GM23338 (cell line): ENCODE results near the gene NEURL3. TPM values are rescaled to one million over a fixed set of nuclear protein-coding genes. Genes with fewer than 3 reads are reported as not detected.

ENCODE experiments used
- ATAC-seq: fragments of 200-7000 bp; cut with Tn5 transposase; 3 replicates; pipeline ENCODE4 v1.9.1; 2020
- DNase-seq: peaks from one replicate; pipeline ENCODE4 v3.0.0-alpha.2; 2015; ENCODE audit warnings: low spot score
- H2AFZ ChIP-seq: fragments of 200-600 bp; sonication (generic); 2 replicates; pipeline ENCODE4 v1.8.0; 2016; ENCODE audit warnings: antibody characterized with exemption, mild to moderate bottlenecking, moderate library complexity
- H3F3A ChIP-seq: fragments of 200-600 bp; sonication (generic); replicated peaks from 2 replicates; pipeline ENCODE4 v1.8.0; 2017; ENCODE audit warnings: antibody characterized with exemption, mixed run types, low read depth
- H3K27ac ChIP-seq: fragments of 200-600 bp; sonication (generic); 2 replicates; pipeline ENCODE4 v1.6.1; 2016; ENCODE audit warnings: low read depth
- H3K27me3 ChIP-seq: fragments of 200-600 bp; sonication (generic); 2 replicates; pipeline ENCODE4 v1.8.0; 2016; ENCODE audit warnings: mild to moderate bottlenecking, mixed run types, moderate library complexity; ENCODE audit not compliant: insufficient read depth
- H3K36me3 ChIP-seq: fragments of 200-600 bp; sonication (generic); 2 replicates; pipeline ENCODE4 v1.8.0; 2016; ENCODE audit warnings: mild to moderate bottlenecking; ENCODE audit not compliant: insufficient read depth
- H3K4me1 ChIP-seq: fragments of 200-600 bp; sonication (generic); 2 replicates; pipeline ENCODE4 v1.8.0; 2016; ENCODE audit warnings: mild to moderate bottlenecking, moderate library complexity; ENCODE audit not compliant: insufficient read depth
- H3K4me2 ChIP-seq: fragments of 200-600 bp; sonication (generic); 2 replicates; pipeline ENCODE4 v1.7.1; 2017; ENCODE audit warnings: mixed run types
- H3K4me3 ChIP-seq: fragments of 200-600 bp; sonication (generic); 2 replicates; pipeline ENCODE4 v1.6.1; 2016; ENCODE audit warnings: mixed run types
- H3K79me2 ChIP-seq: fragments of 200-600 bp; sonication (generic); replicated peaks from 2 replicates; pipeline ENCODE4 v1.8.0; 2017; ENCODE audit warnings: mild to moderate bottlenecking; ENCODE audit not compliant: insufficient read depth
- H3K9me2 ChIP-seq: fragments of 200-600 bp; sonication (generic); 2 replicates; pipeline ENCODE4 v1.8.0; 2017; ENCODE audit not compliant: insufficient read depth
- H4K20me1 ChIP-seq: fragments of 200-600 bp; sonication (generic); replicated peaks from 2 replicates; pipeline ENCODE4 v1.8.0; 2017; ENCODE audit warnings: mild to moderate bottlenecking; ENCODE audit not compliant: insufficient read depth
- H3K27ac Mint-ChIP-seq: 2 replicates; pipeline ENCODE4 v1.8.0; 2020; ENCODE audit warnings: inconsistent platforms, mild to moderate bottlenecking, moderate library complexity, mixed read lengths
- H3K27me3 Mint-ChIP-seq: 3 replicates; pipeline ENCODE4 v1.8.0; 2022; ENCODE audit warnings: low read depth, mild to moderate bottlenecking, moderate library complexity, mixed read lengths, inconsistent platforms; ENCODE audit not compliant: insufficient read depth, poor library complexity
- H3K36me3 Mint-ChIP-seq: 3 replicates; pipeline ENCODE4 v1.8.0; 2021; ENCODE audit warnings: low read depth, mild to moderate bottlenecking, inconsistent platforms, moderate library complexity, mixed read lengths
- H3K4me1 Mint-ChIP-seq: 3 replicates; pipeline ENCODE4 v1.8.0; 2020; ENCODE audit warnings: mild to moderate bottlenecking, inconsistent platforms, mixed read lengths
- H3K4me3 Mint-ChIP-seq: 3 replicates; pipeline ENCODE4 v1.8.0; 2021; ENCODE audit warnings: moderate library complexity, mild to moderate bottlenecking, inconsistent platforms, mixed read lengths
- H3K9me3 Mint-ChIP-seq: 3 replicates; pipeline ENCODE4 v1.8.0; 2020; ENCODE audit warnings: moderate library complexity, mild to moderate bottlenecking, inconsistent platforms, mixed read lengths
- CREB1 ChIP-seq: fragments of 250-450 bp; sonication (Bioruptor Pico); IDR thresholded peaks from 2 replicates; pipeline ENCODE4 v1.5.0; 2020; ENCODE audit warnings: low read depth, mild to moderate bottlenecking, moderate library complexity
- CTCF ChIP-seq, 2 experiments: fragments of 200-600 bp in 1 of 2; sonication (generic) in 1 of 2; conservative IDR thresholded peaks; 2 replicates each; pipeline versions ENCODE4 v1.5.1 to v1.6.1; 2016 to 2017; ENCODE audit warnings: antibody characterized with exemption in 2 of 2, low read depth in 2 of 2, mild to moderate bottlenecking in 2 of 2, moderate library complexity in 1 of 2
- EZH2 ChIP-seq: fragments of 200-600 bp; sonication (generic); IDR thresholded peaks from one replicate; pipeline ENCODE4 v1.8.0; 2017; ENCODE audit warnings: antibody characterized with exemption, mild to moderate bottlenecking, low read depth; ENCODE audit not compliant: unreplicated experiment
- EZH2phosphoT487 ChIP-seq: fragments of 200-600 bp; sonication (generic); IDR thresholded peaks from one replicate; pipeline ENCODE4 v1.8.1; 2018; ENCODE audit warnings: antibody characterized with exemption; ENCODE audit not compliant: unreplicated experiment
- JUNB ChIP-seq: IDR thresholded peaks from one replicate; pipeline ENCODE4 v1.6.1; 2016; ENCODE audit warnings: antibody characterized with exemption; ENCODE audit not compliant: unreplicated experiment
- POLR2AphosphoS5 ChIP-seq: IDR thresholded peaks from 2 replicates; pipeline ENCODE4 v1.6.1; 2016; ENCODE audit warnings: antibody characterized with exemption, low read depth
- REST ChIP-seq: IDR thresholded peaks from one replicate; pipeline ENCODE4 v1.6.1; 2018; ENCODE audit warnings: antibody characterized with exemption; ENCODE audit not compliant: unreplicated experiment
- STAT1 ChIP-seq: IDR thresholded peaks from one replicate; pipeline ENCODE4 v1.6.1; 2016; ENCODE audit warnings: antibody characterized with exemption; ENCODE audit not compliant: unreplicated experiment
- ZNF114 ChIP-seq: fragments of 250-450 bp; sonication (Bioruptor Pico); IDR thresholded peaks from 2 replicates; pipeline ENCODE4 v1.5.0; 2020; ENCODE audit warnings: mild to moderate bottlenecking, moderate library complexity
- ZNF331 ChIP-seq: fragments of 250-450 bp; sonication (Bioruptor Pico); IDR thresholded peaks from 2 replicates; pipeline ENCODE4 v1.5.0; 2020; ENCODE audit warnings: low read depth, mild to moderate bottlenecking, moderate library complexity
- polyA plus RNA-seq: library from polyadenylated mRNA; unstranded; fragments of >200 nt; fragmentation: Nextera tagmentation; extraction: Ambion mirVana; gene quantifications from 2 replicates; pipeline ENCODE4 v1.2.1, GENCODE V29; 2016
- total RNA-seq: library from RNA; depleted of rRNA; stranded (reverse); fragments of >200 nt; shearing (Covaris generic); gene quantifications from 2 replicates; pipeline ENCODE4 v1.2.3, GENCODE V29; 2014

Gene NEURL3
- total and polyA plus RNA-seq, 2 experiments from 2014 or later, result 0.21 TPM; not detected in 1

GRCh38 chr2:96530474-96531357 is 25.6 kb upstream of the NEURL3 start (continued):
- TF ChIP-seq CTCF (conservative IDR thresholded peaks at IDR 0.05; ENCODE audit: low read depth in 2 of 2), result no peak
- TF ChIP-seq ZNF331 (CRISPR knock-in tag), result no peak
- no peak for TF ChIP-seq CREB1
- TF ChIP-seq POLR2AphosphoS5, result no peak
- TF ChIP-seq JUNB, result no peak
- no peak for TF ChIP-seq EZH2phosphoT487
- TF ChIP-seq EZH2, result no peak
- TF ChIP-seq REST, result no peak

GRCh38 chr2:96530144-96530430 is 24.9 kb upstream of the NEURL3 start:
- H3K27ac ChIP-seq, result no peak overlapping the region
- TF ChIP-seq STAT1 (no peak), CTCF (conservative IDR thresholded peaks at IDR 0.05; ENCODE audit: low read depth in 2 of 2) (no peak), ZNF114 (CRISPR knock-in tag) (no peak)
- peaks cover 32% of the 10 kb centered on the region for H3K27me3 ChIP-seq
- Mint-ChIP-seq H3K36me3 (no peaks in the 10 kb centered on the region), H3K4me3 (no peak overlapping the region), H3K27ac (no peak overlapping the region), H3K9me3 (no peaks in the 10 kb centered on the region), H3K4me1 (peaks cover 33% of the 10 kb centered on the region), H3K27me3 (peaks cover 19% of the 10 kb centered on the region)
- DNase-seq (no peak), ATAC-seq (no peak)
- H3K4me2 ChIP-seq, result no peak overlapping the region
- H3F3A ChIP-seq, result no peaks in the 10 kb centered on the region
- no peaks in the 10 kb centered on the region for H3K79me2 ChIP-seq
- no peak overlapping the region for H2AFZ ChIP-seq
- H3K36me3 ChIP-seq, result no peaks in the 10 kb centered on the region
- H4K20me1 ChIP-seq, result no peaks in the 10 kb centered on the region
- H3K9me2 ChIP-seq, result no peaks in the 10 kb centered on the region
- peaks cover 33% of the 10 kb centered on the region for H3K4me1 ChIP-seq
- H3K4me3 ChIP-seq, result no peak overlapping the region
